GM12878 (cell line): ENCODE data around the gene PIK3R3. TPM values are rescaled to one million over a fixed set of nuclear protein-coding genes. Genes with fewer than 3 reads are reported as not detected.

Experiments
- ATAC-seq: fragments of 200-7000 bp; cut with Tn5 transposase; 3 replicates; pipeline ENCODE4 v1.9.1; 2020; ENCODE audit warnings: mild to moderate bottlenecking, moderate library complexity
- BruUV-seq: library from RNA; stranded (reverse); fragments of 400-500 nt; replicated peaks from 2 replicates; lab custom pipeline; 2021; lab: Mats Ljungman, UMichigan
- CTCF ChIA-PET: fragments of 300-600 bp; sonication (Branson Sonifier 250); formaldehyde crosslinking; extraction: SDS; loops from one replicate; lab custom pipeline; 2021; ENCODE audit warnings: inconsistent platforms; lab: Yijun Ruan, JAX
- POLR2A ChIA-PET: fragments of 350-600 bp; formaldehyde crosslinking; extraction: SDS; loops from one replicate; lab custom pipeline; 2021; ENCODE audit warnings: inconsistent platforms; lab: Charles Lee
- RAD21 ChIA-PET: fragments of 300-600 bp; sonication (Branson Sonifier 250); formaldehyde crosslinking; loops from one replicate; lab custom pipeline; 2023; ENCODE audit warnings: antibody characterized with exemption; ENCODE audit not compliant: unreplicated experiment; lab: Charles Lee
- SMC1A ChIA-PET: fragments of 300-600 bp; sonication (Branson Sonifier 250); formaldehyde crosslinking; loops from one replicate; lab custom pipeline; 2023; ENCODE audit not compliant: unreplicated experiment, uncharacterized antibody; lab: Charles Lee
- DNase-seq: peaks from one replicate; pipeline ENCODE4 v3.0.0-alpha.2; 2011; ENCODE audit warnings: low read depth, low spot score
- FAIRE-seq: peaks from 3 replicates; lab custom pipeline; 2011; peaks lifted over from hg19 to GRCh38; lab: Jason Lieb, UNC
- H2AFZ ChIP-seq: 2 replicates; pipeline ENCODE4 v1.6.0; 2011; ENCODE audit warnings: low read depth, low read length, control low read depth; ENCODE audit not compliant: control insufficient read depth
- H3K27ac ChIP-seq: 2 replicates; pipeline ENCODE4 v1.5.1; 2011; ENCODE audit warnings: control low read depth; ENCODE audit not compliant: control insufficient read depth, insufficient read depth
- H3K27me3 ChIP-seq, 2 experiments: replicated peaks in 1 of 2; 2 replicates each; pipeline versions ENCODE4 v1.6.0 to v1.6.1; 2011; ENCODE audit warnings: low read length in 1 of 2; ENCODE audit not compliant: control insufficient read depth in 2 of 2, insufficient read depth in 2 of 2
- H3K36me3 ChIP-seq, 2 experiments: 2 replicates each; pipeline ENCODE4 v1.5.1; 2011; ENCODE audit warnings: low read length in 1 of 2; ENCODE audit not compliant: control insufficient read depth in 2 of 2, insufficient read depth in 2 of 2
- H3K4me1 ChIP-seq: 2 replicates; pipeline ENCODE4 v1.6.1; 2011; ENCODE audit warnings: mild to moderate bottlenecking, low read length, moderate library complexity, mixed read lengths; ENCODE audit not compliant: control insufficient read depth, insufficient read depth
- H3K4me2 ChIP-seq: 2 replicates; pipeline ENCODE4 v1.6.0; 2011; ENCODE audit warnings: control low read depth; ENCODE audit not compliant: control insufficient read depth, insufficient read depth
- H3K4me3 ChIP-seq: fragments of 200-600 bp; sonication (generic); 2 replicates; pipeline ENCODE4 v1.5.1; 2016
- H3K79me2 ChIP-seq: 2 replicates; pipeline ENCODE4 v1.6.0; 2011; ENCODE audit warnings: low read length; ENCODE audit not compliant: control insufficient read depth, insufficient read depth
- H3K9ac ChIP-seq: 2 replicates; pipeline ENCODE4 v1.8.0; 2011; ENCODE audit warnings: low read length, control low read depth, mixed read lengths; ENCODE audit not compliant: control insufficient read depth, insufficient read depth
- H3K9me3 ChIP-seq: replicated peaks from 3 replicates; pipeline ENCODE4 v1.5.1; 2011; ENCODE audit warnings: mild to moderate bottlenecking, low read length; ENCODE audit not compliant: control insufficient read depth, insufficient read depth
- H4K20me1 ChIP-seq: 2 replicates; pipeline ENCODE4 v1.6.0; 2011; ENCODE audit not compliant: control insufficient read depth, insufficient read depth
- CREM ChIP-seq: IDR thresholded peaks from 2 replicates; pipeline ENCODE4 v1.6.1; 2014; ENCODE audit warnings: antibody characterized with exemption, low read depth
- MYB ChIP-seq: fragments of 150-350 bp; IDR thresholded peaks from 2 replicates; pipeline ENCODE4 v1.6.1; 2014; ENCODE audit warnings: mild to moderate bottlenecking, low read depth, low read length, borderline replicate concordance
- RELA ChIP-seq: fragments of 450-650 bp; IDR thresholded peaks from 2 replicates; pipeline ENCODE4 v1.8.0; 2014; ENCODE audit warnings: borderline replicate concordance; ENCODE audit not compliant: partially characterized antibody
- RFX5 ChIP-seq: IDR thresholded peaks from 2 replicates; pipeline ENCODE4 v1.6.1; 2011; ENCODE audit warnings: low read depth, low read length, improper control_type of control experiment
- TAF1 ChIP-seq: IDR thresholded peaks from 2 replicates; pipeline ENCODE4 v1.6.1; 2011; ENCODE audit warnings: mild to moderate bottlenecking, low read depth, low read length, borderline replicate concordance
- WGBS: methylation state at CpG from one replicate; pipeline ENCODE4 v1.1.6; 2016; ENCODE audit warnings: low lambda C conversion rate; ENCODE audit not compliant: insufficient replicate concordance, insufficient coverage; ENCODE audit errors: missing lambda C conversion rate; 5-methylcytosine and 5-hydroxymethylcytosine counted together
- in situ Hi-C: fragments of 300-500 bp; cut with MboI; formaldehyde crosslinking; loops from 9 replicates; pipeline ENCODE4 v1.14.3; 2018; ENCODE audit warnings: mixed read lengths
- intact Hi-C: fragments of 100-400 bp; cut with micrococcal nuclease; formaldehyde crosslinking; loops from one replicate; pipeline ENCODE4 v1.14.2; 2022; ENCODE audit not compliant: unreplicated experiment
- polyA plus RNA-seq, 11 experiments: library from polyadenylated mRNA; depleted of rRNA in 4 of 11; unstranded in 6 of 11; stranded (reverse) in 5 of 11; fragments of >200 nt; fragmentation: Nextera tagmentation in 4 of 11; fragmentation: Illumina TruSeq in 1 of 11; extraction: Ambion mirVana in 4 of 11; extraction: Trizol in 1 of 11; gene quantifications; 1 replicate in 1 of 11; 2 replicates in 10 of 11; pipeline versions ENCODE4 v1.2.1 to v1.2.3, GENCODE V29; 2011 to 2016; ENCODE audit warnings: inconsistent platforms in 2 of 11, missing spikeins in 2 of 11, low read depth in 1 of 11
- total RNA-seq, 4 experiments: library from RNA; depleted of rRNA in 3 of 4; stranded (reverse); fragments of >200 nt in 3 of 4; fragmentation: Illumina TruSeq in 1 of 4; extraction: Trizol in 1 of 4; gene quantifications; 2 replicates each; pipeline versions ENCODE4 v1.2.1 to v1.2.3, GENCODE V29; 2013 to 2021
- TF ChIP-seq, protein P1 (sequence below): fragments of 450-650 bp; IDR thresholded peaks from 2 replicates; pipeline ENCODE4 v1.6.1; 2017; ENCODE audit warnings: mild to moderate bottlenecking, low read depth, inconsistent platforms; ENCODE audit not compliant: poor library complexity, severe bottlenecking
- TF ChIP-seq, protein P2 (sequence below): IDR thresholded peaks from 2 replicates; pipeline ENCODE4 v1.6.1; 2012; ENCODE audit warnings: mild to moderate bottlenecking, low read depth, low read length

Gene PIK3R3
- total and polyA plus RNA-seq, 10 of the 15 experiments (the other 5 are each of a cell fraction or from before 2014, with no cell fraction given) = 4.8 to 27.0 (median 19.8) TPM

DNA sequence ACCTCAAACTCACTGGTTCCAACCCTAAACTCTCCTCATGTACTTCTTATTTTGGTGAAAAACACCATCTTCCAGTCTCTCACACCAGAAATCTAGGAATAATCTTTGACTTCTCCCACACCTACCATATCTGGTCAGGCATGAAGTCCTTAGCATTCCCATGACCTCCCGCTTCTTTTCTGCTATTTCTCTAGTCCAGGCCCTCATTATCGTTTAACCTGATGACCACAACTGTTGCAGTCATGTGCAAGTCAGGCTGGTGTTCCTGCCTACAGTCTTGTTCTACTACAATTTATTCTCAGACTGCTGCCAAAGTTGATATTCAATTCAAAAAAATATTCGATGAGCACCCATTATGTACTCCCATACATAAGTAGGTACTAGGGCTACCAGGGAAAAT lies 71.3 kb downstream of the PIK3R3 start:
- Histone ChIP-seq H3K4me3 (no peak overlapping the region), H3K36me3 (peaks cover 3 to 10% of the 10 kb centered on the region in 2 experiments; a peak in 3 of 4 replicates), H2AFZ (no peak overlapping the region), H3K27me3 (no peaks in the 10 kb centered on the region), H3K79me2 (no peaks in the 10 kb centered on the region), H3K27ac (no peak overlapping the region), H3K4me2 (no peak overlapping the region), H4K20me1 (no peaks in the 10 kb centered on the region), H3K9ac (no peak overlapping the region), H3K4me1 (peaks cover 9% of the 10 kb centered on the region), H3K9me3 (no peaks in the 10 kb centered on the region; the same call in 2 of the 3 replicates)
- WGBS = 100% methylated on average over 3 of the region's 3 CpGs
- ATAC-seq (no peak), FAIRE-seq (no peak), DNase-seq (no peak)
- CTCF ChIA-PET = interaction anchor here (0.8 kb wide), 1 partner anchor 134 kb away, joined by 3 read pairs; no protein-coding TSS in a partner anchor
- POLR2A ChIA-PET = interaction anchor here (0.6 to 1.0 kb wide), 3 partner anchors 17 to 19 kb away, joined by 3 to 4 read pairs (median 3); no protein-coding TSS in a partner anchor
- in situ Hi-C loops (no loop called here), intact Hi-C loops (loop anchor here (5.0 kb wide), 1 partner anchor 71 kb away; the partner anchor contains the start of gene PIK3R3)
- TF ChIP-seq TAF1 (no peak), RFX5 (no peak), MYB (no peak), CREM (no peak), RELA (no peak)
- TF ChIP-seq, protein P1, sequence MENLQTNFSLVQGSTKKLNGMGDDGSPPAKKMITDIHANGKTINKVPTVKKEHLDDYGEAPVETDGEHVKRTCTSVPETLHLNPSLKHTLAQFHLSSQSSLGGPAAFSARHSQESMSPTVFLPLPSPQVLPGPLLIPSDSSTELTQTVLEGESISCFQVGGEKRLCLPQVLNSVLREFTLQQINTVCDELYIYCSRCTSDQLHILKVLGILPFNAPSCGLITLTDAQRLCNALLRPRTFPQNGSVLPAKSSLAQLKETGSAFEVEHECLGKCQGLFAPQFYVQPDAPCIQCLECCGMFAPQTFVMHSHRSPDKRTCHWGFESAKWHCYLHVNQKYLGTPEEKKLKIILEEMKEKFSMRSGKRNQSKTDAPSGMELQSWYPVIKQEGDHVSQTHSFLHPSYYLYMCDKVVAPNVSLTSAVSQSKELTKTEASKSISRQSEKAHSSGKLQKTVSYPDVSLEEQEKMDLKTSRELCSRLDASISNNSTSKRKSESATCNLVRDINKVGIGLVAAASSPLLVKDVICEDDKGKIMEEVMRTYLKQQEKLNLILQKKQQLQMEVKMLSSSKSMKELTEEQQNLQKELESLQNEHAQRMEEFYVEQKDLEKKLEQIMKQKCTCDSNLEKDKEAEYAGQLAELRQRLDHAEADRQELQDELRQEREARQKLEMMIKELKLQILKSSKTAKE = no peak
- TF ChIP-seq, protein P2, sequence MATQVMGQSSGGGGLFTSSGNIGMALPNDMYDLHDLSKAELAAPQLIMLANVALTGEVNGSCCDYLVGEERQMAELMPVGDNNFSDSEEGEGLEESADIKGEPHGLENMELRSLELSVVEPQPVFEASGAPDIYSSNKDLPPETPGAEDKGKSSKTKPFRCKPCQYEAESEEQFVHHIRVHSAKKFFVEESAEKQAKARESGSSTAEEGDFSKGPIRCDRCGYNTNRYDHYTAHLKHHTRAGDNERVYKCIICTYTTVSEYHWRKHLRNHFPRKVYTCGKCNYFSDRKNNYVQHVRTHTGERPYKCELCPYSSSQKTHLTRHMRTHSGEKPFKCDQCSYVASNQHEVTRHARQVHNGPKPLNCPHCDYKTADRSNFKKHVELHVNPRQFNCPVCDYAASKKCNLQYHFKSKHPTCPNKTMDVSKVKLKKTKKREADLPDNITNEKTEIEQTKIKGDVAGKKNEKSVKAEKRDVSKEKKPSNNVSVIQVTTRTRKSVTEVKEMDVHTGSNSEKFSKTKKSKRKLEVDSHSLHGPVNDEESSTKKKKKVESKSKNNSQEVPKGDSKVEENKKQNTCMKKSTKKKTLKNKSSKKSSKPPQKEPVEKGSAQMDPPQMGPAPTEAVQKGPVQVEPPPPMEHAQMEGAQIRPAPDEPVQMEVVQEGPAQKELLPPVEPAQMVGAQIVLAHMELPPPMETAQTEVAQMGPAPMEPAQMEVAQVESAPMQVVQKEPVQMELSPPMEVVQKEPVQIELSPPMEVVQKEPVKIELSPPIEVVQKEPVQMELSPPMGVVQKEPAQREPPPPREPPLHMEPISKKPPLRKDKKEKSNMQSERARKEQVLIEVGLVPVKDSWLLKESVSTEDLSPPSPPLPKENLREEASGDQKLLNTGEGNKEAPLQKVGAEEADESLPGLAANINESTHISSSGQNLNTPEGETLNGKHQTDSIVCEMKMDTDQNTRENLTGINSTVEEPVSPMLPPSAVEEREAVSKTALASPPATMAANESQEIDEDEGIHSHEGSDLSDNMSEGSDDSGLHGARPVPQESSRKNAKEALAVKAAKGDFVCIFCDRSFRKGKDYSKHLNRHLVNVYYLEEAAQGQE = no peak
- RAD21 ChIA-PET = interaction anchor here (1.0 to 1.5 kb wide), 3 partner anchors 17 to 73 kb away, joined by 3 to 8 read pairs (median 3); no protein-coding TSS in a partner anchor
- SMC1A ChIA-PET = interaction anchor here (0.8 to 6.3 kb wide), 7 partner anchors 10 to 117 kb away, joined by 3 to 43 read pairs (median 4); no protein-coding TSS in a partner anchor
- BruUV-seq = no TSS peak
